Right cardiac atrium (tissue), 5 donors: ENCODE measurements around the gene LINC00632. TPM values are rescaled to one million over a fixed set of nuclear protein-coding genes. Genes with fewer than 3 reads are reported as not detected.

ENCODE experiments used
- ATAC-seq, 2 donors: fragments of 200-7000 bp; cut with Tn5 transposase; one replicate each; pipeline versions ENCODE4 v1.8.0 to v1.9.1; 2020; ENCODE audit warnings: moderate library complexity in 2 of 2, mild to moderate bottlenecking in 1 of 2
- DNase-seq, 3 donors: peaks; one replicate each; pipeline ENCODE4 v3.0.0-alpha.2; 2020
- H3K27ac ChIP-seq: one replicate; pipeline ENCODE4 v1.5.1; 2013; ENCODE audit warnings: mild to moderate bottlenecking, low read length, control low read depth, moderate library complexity
- H3K27me3 ChIP-seq: one replicate; pipeline ENCODE4 v1.6.1; 2013; ENCODE audit not compliant: control insufficient read depth, insufficient read depth
- H3K4me1 ChIP-seq: one replicate; pipeline ENCODE4 v1.6.1; 2013; ENCODE audit warnings: low read length; ENCODE audit not compliant: control insufficient read depth, insufficient read depth
- H3K4me3 ChIP-seq: one replicate; pipeline ENCODE4 v1.5.1; 2013; ENCODE audit warnings: low read length, control low read depth
- H3K9me3 ChIP-seq: one replicate; pipeline ENCODE4 v1.6.1; 2013; ENCODE audit warnings: low read length; ENCODE audit not compliant: control insufficient read depth
- WGBS: extraction: QIAGEN DNeasy Blood & Tissue Kit; methylation state at CpG from one replicate; pipeline ENCODE4 v1.1.7; 2013; 5-methylcytosine and 5-hydroxymethylcytosine counted together
- intact Hi-C, 4 donors: fragments of 100-400 bp; cut with DNase I; formaldehyde crosslinking; loops; one replicate each; pipeline versions ENCODE4 v1.11.0 to v1.14.0; 2022 to 2023
- polyA plus RNA-seq: library from polyadenylated mRNA; stranded (reverse); fragments of 200-250 nt; gene quantifications from one replicate; pipeline ENCODE4 v1.2.3, GENCODE V29; 2013
- total RNA-seq, 4 donors: library from RNA; stranded (reverse); fragmentation: NEBNext Ultra II Directional; extraction: Animal tissue kit (Norgen Biotek cat#: 25700); gene quantifications; one replicate each; pipeline ENCODE4 v1.2.1, GENCODE V29; 2021
- donor health status: healthy with polysubstance abuse.
- donor health status: DM: no; HTN: yes; CAD: no.
- donor health status: DM: no; HTN: no; CAD: no.
- donor health status: DM: no; HTN: yes; CAD: no; lungs with severe emphysema.
- donor health status: DM: yes; HTN: yes; CAD: no.

The LINC00632 gene
- total and polyA plus RNA-seq, 5 donors = 12.8 to 398 (median 305) TPM

GRCh38 chrX:140821280-140821679, 111.7 kb downstream of the LINC00632 start:
- Histone ChIP-seq H3K9me3 (no peaks in the 10 kb centered on the region), H3K27me3 (no peaks in the 10 kb centered on the region), H3K27ac (no peak overlapping the region), H3K4me1 (no peaks in the 10 kb centered on the region), H3K4me3 (no peak overlapping the region)
- ATAC-seq = no peak
- 68% methylated on average over 3 of the region's 3 CpGs for WGBS
- no peak for DNase-seq
- intact Hi-C loops = no loop called here

- DNase-seq (no peak), ATAC-seq (no peak)
- WGBS = 55% methylated on average over 1 of the region's 1 CpG
- no peaks in the 10 kb centered on the region for H3K4me1 ChIP-seq
- intact Hi-C loops = no loop called here
- no peaks in the 10 kb centered on the region for H3K9me3 ChIP-seq
- no peak overlapping the region for H3K27ac ChIP-seq
- no peak overlapping the region for H3K4me3 ChIP-seq
- no peaks in the 10 kb centered on the region for H3K27me3 ChIP-seq
These were observed 112.6 kb downstream of the LINC00632 start for GRCh38 chrX:140822184-140822583.

- Histone ChIP-seq H3K4me1 (no peaks in the 10 kb centered on the region), H3K27me3 (no peaks in the 10 kb centered on the region), H3K9me3 (no peaks in the 10 kb centered on the region), H3K4me3 (no peak overlapping the region), H3K27ac (no peak overlapping the region)
- WGBS = 65% methylated on average over 3 of the region's 3 CpGs
- DNase-seq (no peak), ATAC-seq (no peak)
- intact Hi-C loops = no loop called here
These were observed 113.3 kb downstream of the LINC00632 start for GRCh38 chrX:140822861-140823260.

GRCh38 chrX:140836874-140837273, 127.3 kb downstream of the LINC00632 start:
- H3K4me3 ChIP-seq = no peak overlapping the region
- no peaks in the 10 kb centered on the region for H3K27me3 ChIP-seq
- no peaks in the 10 kb centered on the region for H3K4me1 ChIP-seq
- DNase-seq = no peak
- H3K27ac ChIP-seq = no peak overlapping the region
- no peak for ATAC-seq
- H3K9me3 ChIP-seq = no peaks in the 10 kb centered on the region
- WGBS = 59% methylated on average over 2 of the region's 2 CpGs
- intact Hi-C loops = no loop called here

Other genes starting within 250 kb of the LINC00632 start
- not detected for gene SOX3, start 204.7 kb upstream of the LINC00632 start, total RNA-seq
- not detected for gene SOX3, start 204.7 kb upstream of the LINC00632 start, polyA plus RNA-seq